OCI-LY7 (cell line): ENCODE data around the gene SLAMF8. TPM values are rescaled to one million over a fixed set of nuclear protein-coding genes. Genes with fewer than 3 reads are reported as not detected.

ENCODE experiments used
- BruUV-seq: library from RNA; stranded (reverse); fragments of 400-500 nt; replicated peaks from 2 replicates; lab custom pipeline; 2021; lab: Mats Ljungman, UMichigan
- CTCF ChIA-PET: fragments of 300-600 bp; sonication (Branson Sonifier 250); formaldehyde crosslinking; loops from one replicate; lab custom pipeline; 2022; ENCODE audit warnings: antibody characterized with exemption; ENCODE audit not compliant: unreplicated experiment; lab: Charles Lee
- POLR2A ChIA-PET: fragments of 300-600 bp; sonication (Branson Sonifier 250); formaldehyde crosslinking; loops from one replicate; lab custom pipeline; 2022; ENCODE audit warnings: antibody characterized with exemption; lab: Charles Lee
- DNase-seq: peaks from one replicate; pipeline ENCODE4 v3.0.0-alpha.2; 2015; ENCODE audit warnings: low spot score
- H2AFZ ChIP-seq: fragments of 200-600 bp; sonication (generic), shearing (Covaris generic); 2 replicates; pipeline ENCODE4 v1.6.1; 2014; ENCODE audit warnings: mild to moderate bottlenecking, antibody characterized with exemption, low read length, moderate library complexity
- H3K27ac ChIP-seq: fragments of 200-600 bp; sonication (generic); 2 replicates; pipeline ENCODE4 v1.5.1; 2014; ENCODE audit warnings: mixed run types, low read depth, mild to moderate bottlenecking, moderate library complexity, low read length, inconsistent platforms; ENCODE audit not compliant: poor library complexity, severe bottlenecking
- H3K36me3 ChIP-seq: fragments of 200-600 bp; sonication (generic); 2 replicates; pipeline ENCODE4 v1.6.1; 2014; ENCODE audit warnings: mild to moderate bottlenecking, antibody characterized with exemption, low read length, moderate library complexity, mixed read lengths; ENCODE audit not compliant: insufficient read depth
- H3K4me1 ChIP-seq: fragments of 200-600 bp; sonication (generic); 2 replicates; pipeline ENCODE4 v1.5.1; 2014; ENCODE audit warnings: mild to moderate bottlenecking, low read length; ENCODE audit not compliant: insufficient read depth, poor library complexity, severe bottlenecking
- H3K4me2 ChIP-seq: fragments of 200-600 bp; sonication (generic); 2 replicates; pipeline ENCODE4 v1.6.1; 2014; ENCODE audit warnings: mild to moderate bottlenecking, low read length
- H3K4me3 ChIP-seq: fragments of 200-600 bp; sonication (generic); 2 replicates; pipeline ENCODE4 v1.5.1; 2014; ENCODE audit warnings: mild to moderate bottlenecking, low read depth, low read length; ENCODE audit not compliant: poor library complexity, severe bottlenecking
- H3K79me2 ChIP-seq: fragments of 200-600 bp; sonication (generic); 2 replicates; pipeline ENCODE4 v1.6.1; 2016; ENCODE audit warnings: low read depth, mild to moderate bottlenecking, low read length, moderate library complexity, mixed read lengths; ENCODE audit not compliant: insufficient read depth
- H3K9me2 ChIP-seq: fragments of 200-600 bp; sonication (generic); 2 replicates; pipeline ENCODE4 v1.6.1; 2016; ENCODE audit warnings: mild to moderate bottlenecking, low read length, mixed read lengths; ENCODE audit not compliant: insufficient read depth
- H3K9me3 ChIP-seq: fragments of 200-600 bp; sonication (generic); 2 replicates; pipeline ENCODE4 v1.6.1; 2014; ENCODE audit warnings: mild to moderate bottlenecking, mixed run types, low read length, mixed read lengths
- H4K20me1 ChIP-seq: fragments of 200-600 bp; sonication (generic); 2 replicates; pipeline ENCODE4 v1.6.1; 2014; ENCODE audit warnings: mild to moderate bottlenecking, antibody characterized with exemption, low read length, moderate library complexity, mixed read lengths; ENCODE audit not compliant: insufficient read depth
- CTCF ChIP-seq: fragments of 200-600 bp; sonication (generic); conservative IDR thresholded peaks from 2 replicates; pipeline ENCODE4 v1.5.1; 2014; ENCODE audit warnings: mild to moderate bottlenecking, antibody characterized with exemption, low read length, moderate library complexity, mixed read lengths
- EZH2phosphoT487 ChIP-seq: fragments of 200-600 bp; sonication (generic); IDR thresholded peaks from 2 replicates; pipeline ENCODE4 v1.6.1; 2018; ENCODE audit warnings: low read depth, borderline replicate concordance, mild to moderate bottlenecking, mixed run types, antibody characterized with exemption, low read length, moderate library complexity, mixed read lengths
- intact Hi-C: fragments of 100-400 bp; cut with micrococcal nuclease; formaldehyde crosslinking; loops from one replicate; pipeline ENCODE4 v1.10.0; 2022; ENCODE audit not compliant: unreplicated experiment
- total RNA-seq, 2 experiments: library from RNA; depleted of rRNA in 1 of 2; stranded (reverse); fragments of >200 nt in 1 of 2; shearing (Covaris generic) in 1 of 2; gene quantifications; 2 replicates each; pipeline ENCODE4 v1.2.3, GENCODE V29; 2014 to 2022

The SLAMF8 gene
- total RNA-seq, 2 experiments from 2014 or later, result not detected

- intact Hi-C loops, result no loop called here
- H3K36me3 ChIP-seq, result no peaks in the 10 kb centered on the region
- BruUV-seq, result no TSS peak
- H3K9me3 ChIP-seq, result no peaks in the 10 kb centered on the region
- H3K27ac ChIP-seq, result no peak overlapping the region
- no peak overlapping the region for H3K4me2 ChIP-seq
- no peaks in the 10 kb centered on the region for H3K9me2 ChIP-seq
- H3K4me3 ChIP-seq, result no peak overlapping the region
- no peaks in the 10 kb centered on the region for H4K20me1 ChIP-seq
- no peaks in the 10 kb centered on the region for H3K79me2 ChIP-seq
- ChIA-PET CTCF (no interaction called here), POLR2A (no interaction called here)
- DNase-seq, result no peak
- no peak overlapping the region for H2AFZ ChIP-seq
- TF ChIP-seq EZH2phosphoT487, result no peak
- TF ChIP-seq CTCF, result no peak
- peaks cover under 1% of the 10 kb centered on the region for H3K4me1 ChIP-seq
Measured at GRCh38 chr1:159881622-159882526, 55.2 kb downstream of the SLAMF8 start.

- Histone ChIP-seq H2AFZ (no peak overlapping the region), H3K4me1 (peaks cover 6% of the 10 kb centered on the region), H3K36me3 (no peaks in the 10 kb centered on the region), H3K27ac (no peak overlapping the region), H3K4me2 (no peak overlapping the region), H3K9me2 (no peaks in the 10 kb centered on the region), H3K4me3 (no peak overlapping the region), H3K9me3 (no peaks in the 10 kb centered on the region), H3K79me2 (no peaks in the 10 kb centered on the region), H4K20me1 (no peaks in the 10 kb centered on the region)
- intact Hi-C loops, result no loop called here
- no peak for DNase-seq
- TF ChIP-seq CTCF (no peak), EZH2phosphoT487 (no peak)
- BruUV-seq, result no TSS peak
- ChIA-PET CTCF (no interaction called here), POLR2A (no interaction called here)
Measured at GRCh38 chr1:159882527-159882862, 55.8 kb downstream of the SLAMF8 start.

- H3K36me3 ChIP-seq, result no peaks in the 10 kb centered on the region
- H3K9me2 ChIP-seq, result no peaks in the 10 kb centered on the region
- CTCF ChIA-PET, result no interaction called here
- POLR2A ChIA-PET, result interaction anchor here (0.7 kb wide), 1 partner anchor 70 kb away, joined by 3 read pairs; no protein-coding TSS in a partner anchor
- H3K4me2 ChIP-seq, result no peak overlapping the region
- intact Hi-C loops, result no loop called here
- no peak overlapping the region for H3K27ac ChIP-seq
- no peak overlapping the region for H3K4me3 ChIP-seq
- BruUV-seq, result no TSS peak
- H2AFZ ChIP-seq, result no peak overlapping the region
- H3K79me2 ChIP-seq, result no peaks in the 10 kb centered on the region
- TF ChIP-seq EZH2phosphoT487 (no peak), CTCF (no peak)
- H4K20me1 ChIP-seq, result no peaks in the 10 kb centered on the region
- H3K9me3 ChIP-seq, result no peaks in the 10 kb centered on the region
- no peak for DNase-seq
- H3K4me1 ChIP-seq, result peaks cover 9% of the 10 kb centered on the region
Measured at GRCh38 chr1:159883134-159883533, 56.5 kb downstream of the SLAMF8 start.
